Esophagus squamous epithelium (tissue), 5 donors: ENCODE data around the gene TMEM184B. TPM values are rescaled to one million over a fixed set of nuclear protein-coding genes. Genes with fewer than 3 reads are reported as not detected.

Experiments used
- DNase-seq: peaks from one replicate; lab custom pipeline; 2025; lab: John Stamatoyannopoulos, UW
- H3K27ac ChIP-seq, 4 donors: fragments of 200-600 bp; sonication (generic); one replicate each; pipeline ENCODE4 v1.5.1; 2016 to 2019; ENCODE audit warnings: mild to moderate bottlenecking in 1 of 4
- H3K27me3 ChIP-seq, 4 donors: fragments of 200-600 bp; sonication (generic); 1 replicate in 3 of 4; 2 replicates in 1 of 4; pipeline versions ENCODE4 v1.5.1 to v1.6.0; 2017 to 2021; ENCODE audit warnings: antibody characterized with exemption in 1 of 4
- H3K36me3 ChIP-seq, 3 donors: fragments of 200-600 bp; sonication (generic); one replicate each; pipeline ENCODE4 v1.5.1; 2016 to 2019
- H3K4me1 ChIP-seq, 3 donors: fragments of 200-600 bp; sonication (generic); one replicate each; pipeline ENCODE4 v1.5.1; 2017 to 2019
- H3K4me3 ChIP-seq, 4 donors: fragments of 200-600 bp; sonication (generic); 1 replicate in 3 of 4; 2 replicates in 1 of 4; pipeline ENCODE4 v1.5.1; 2016 to 2019; ENCODE audit warnings: mild to moderate bottlenecking in 2 of 4, moderate library complexity in 1 of 4
- H3K9me3 ChIP-seq, 3 donors: fragments of 200-600 bp; sonication (generic); one replicate each; pipeline ENCODE4 v1.5.1; 2016 to 2019
- CTCF ChIP-seq, 6 experiments: fragments of 450-650 bp in 4 of 6; fragments of 200-600 bp in 2 of 6; sonication (generic) in 2 of 6; IDR thresholded peaks; one replicate each; pipeline ENCODE4 v1.5.1; 2016 to 2019; ENCODE audit warnings: antibody characterized with exemption in 6 of 6, mild to moderate bottlenecking in 4 of 6, moderate library complexity in 4 of 6
- POLR2A ChIP-seq, 4 donors: fragments of 450-650 bp; IDR thresholded peaks; one replicate each; pipeline ENCODE4 v1.6.1; 2017; ENCODE audit warnings: antibody characterized with exemption in 4 of 4, mild to moderate bottlenecking in 4 of 4, moderate library complexity in 3 of 4
- WGBS, 2 donors: methylation state at CpG; one replicate each; pipeline ENCODE4 v1.1.5; 2018; 5-methylcytosine and 5-hydroxymethylcytosine counted together
- intact Hi-C: fragments of 100-400 bp; cut with DNase I; formaldehyde crosslinking; loops from one replicate; pipeline ENCODE4 v1.15.0; 2022
- total RNA-seq, 4 donors: library from RNA; depleted of rRNA; stranded (reverse); fragments of >200 nt; gene quantifications; one replicate each; pipeline ENCODE4 v1.1.0, GENCODE V29; 2016
- donor health status: DM: yes; HTN: yes; CAD: no.

TMEM184B gene
- total RNA-seq, 4 donors from 2014 or later = 22.5 to 55.1 (median 28.3) TPM

- intact Hi-C loops = no loop called here
- WGBS, 2 donors = 92 to 93% methylated on average over 4 of the region's 6 CpGs
- Histone ChIP-seq H3K4me3 (no peak overlapping the region), H3K36me3 (peaks cover 34 to 98% (median 59%) of the 10 kb centered on the region in 3 donors), H3K9me3 (no peaks in the 10 kb centered on the region), H3K4me1 (peaks cover 0 to 58% (median 11%) of the 10 kb centered on the region in 3 donors), H3K27me3 (no peaks in the 10 kb centered on the region), H3K27ac (peak overlapping the region in 2 of 4 donors; percentile 10 to 17)
- no peak for TF ChIP-seq POLR2A (IDR thresholded peaks at IDR 0.05)
- TF ChIP-seq CTCF (IDR thresholded peaks at IDR 0.05) = no peak
- DNase-seq = no peak
Measured at GRCh38 chr22:38295339-38295738, 22.5 kb upstream of the TMEM184B start.

GRCh38 chr22:38294193-38294592 lies 21.4 kb upstream of the TMEM184B start:
- intact Hi-C loops = no loop called here
- H3K4me3 ChIP-seq = no peak overlapping the region
- H3K27me3 ChIP-seq = no peaks in the 10 kb centered on the region
- no CpG with 5 or more reads among the region's 26 CpGs for WGBS, 2 donors
- no peak for DNase-seq
- TF ChIP-seq CTCF (IDR thresholded peaks at IDR 0.05) = no peak
- no peak for TF ChIP-seq POLR2A (IDR thresholded peaks at IDR 0.05)
- H3K9me3 ChIP-seq = no peaks in the 10 kb centered on the region
- peak overlapping the region in 2 of 4 donors; percentile 5 to 66 for H3K27ac ChIP-seq
- peaks cover 28 to 97% (median 49%) of the 10 kb centered on the region in 3 donors for H3K36me3 ChIP-seq
- H3K4me1 ChIP-seq = peaks cover 0 to 46% (median 4%) of the 10 kb centered on the region in 3 donors

- DNase-seq = no peak
- Histone ChIP-seq H3K4me1 (peaks cover 0 to 31% (median 0%) of the 10 kb centered on the region in 3 donors), H3K27ac (peak overlapping the region in 3 of 4 donors; percentile 60 to 68 (median 66)), H3K9me3 (no peaks in the 10 kb centered on the region), H3K4me3 (no peak overlapping the region), H3K36me3 (peaks cover 20 to 91% (median 34%) of the 10 kb centered on the region in 3 donors), H3K27me3 (no peaks in the 10 kb centered on the region)
- intact Hi-C loops = no loop called here
- TF ChIP-seq CTCF (IDR thresholded peaks at IDR 0.05) (no peak), POLR2A (IDR thresholded peaks at IDR 0.05) (no peak)
- 83% methylated on average over 1 of the region's 9 CpGs; no CpG with 5 or more reads in 1 of the 2 donors for WGBS, 2 donors
Measured at GRCh38 chr22:38292694-38293093, 19.9 kb upstream of the TMEM184B start.

- Histone ChIP-seq H3K36me3 (peaks cover 17 to 76% (median 23%) of the 10 kb centered on the region in 3 donors), H3K4me3 (no peak overlapping the region), H3K27me3 (no peaks in the 10 kb centered on the region), H3K9me3 (no peaks in the 10 kb centered on the region), H3K4me1 (peaks cover 0 to 23% (median 0%) of the 10 kb centered on the region in 3 donors), H3K27ac (peak overlapping the region in 2 of 4 donors; percentile 13 to 38)
- TF ChIP-seq CTCF (IDR thresholded peaks at IDR 0.05) (no peak), POLR2A (IDR thresholded peaks at IDR 0.05) (no peak)
- DNase-seq = no peak
- 55 to 94% methylated on average over 4 to 7 of the region's 22 CpGs for WGBS, 2 donors
- intact Hi-C loops = no loop called here
Measured at GRCh38 chr22:38291201-38291777, 18.5 kb upstream of the TMEM184B start.

- Histone ChIP-seq H3K9me3 (no peaks in the 10 kb centered on the region), H3K27me3 (no peaks in the 10 kb centered on the region), H3K4me3 (no peak overlapping the region), H3K36me3 (peaks cover 11 to 67% (median 14%) of the 10 kb centered on the region in 3 donors), H3K4me1 (peaks cover 0 to 15% (median 0%) of the 10 kb centered on the region in 3 donors), H3K27ac (no peak overlapping the region)
- intact Hi-C loops = no loop called here
- TF ChIP-seq POLR2A (IDR thresholded peaks at IDR 0.05) (no peak), CTCF (IDR thresholded peaks at IDR 0.05) (no peak)
- no peak for DNase-seq
- WGBS, 2 donors = 76 to 80% methylated on average over 4 to 8 of the region's 8 CpGs
Measured at GRCh38 chr22:38290347-38290746, 17.5 kb upstream of the TMEM184B start.
